OCI-LY3 (cell line): ENCODE measurements around the gene SP1.

Experiments
- CTCF ChIP-seq: fragments of 200-600, 300-600 bp; sonication (generic); IDR thresholded peaks from 2 replicates; pipeline ENCODE4 v1.5.1; 2014; ENCODE audit warnings: antibody characterized with exemption, low read length, low read depth
- EZH2phosphoT487 ChIP-seq: fragments of 200-600 bp; shearing (Covaris generic); IDR thresholded peaks from 2 replicates; pipeline ENCODE4 v1.6.1; 2018; ENCODE audit warnings: antibody characterized with exemption, mixed run types, low read depth

- no peak for TF ChIP-seq EZH2phosphoT487
- no peak for TF ChIP-seq CTCF
These were observed 35.5 kb upstream of the SP1 start for GRCh38 chr12:53344487-53344823.
